Activated CD8-positive, alpha-beta T cell treated with anti-CD3 and anti-CD28 coated beads for 36 hours (primary cell): ENCODE measurements around the gene ZNF516. TPM values are rescaled to one million over a fixed set of nuclear protein-coding genes. Genes with fewer than 3 reads are reported as not detected.

Source experiments
- ATAC-seq: fragments of 200-7000 bp; cut with Tn5 transposase; one replicate; pipeline ENCODE4 v1.10.0; 2021; ENCODE audit warnings: mild to moderate bottlenecking, moderate library complexity
- CTCF ChIA-PET: fragments of 350-600 bp; sonication (Branson Sonifier 250); formaldehyde crosslinking; loops from one replicate; lab custom pipeline; 2021; ENCODE audit warnings: antibody characterized with exemption; lab: Charles Lee
- POLR2A ChIA-PET: fragments of 350-600 bp; sonication (Branson Sonifier 250); formaldehyde crosslinking; loops from one replicate; lab custom pipeline; 2021; ENCODE audit warnings: antibody characterized with exemption; lab: Charles Lee
- DNase-seq: peaks from one replicate; pipeline ENCODE4 v3.0.0-alpha.2; 2020
- H3K27ac Mint-ChIP-seq: one replicate; pipeline ENCODE4 v1.8.0; 2021; ENCODE audit warnings: mild to moderate bottlenecking, mixed read lengths
- H3K27me3 Mint-ChIP-seq: one replicate; pipeline ENCODE4 v1.8.0; 2021; ENCODE audit warnings: mixed read lengths
- H3K36me3 Mint-ChIP-seq: one replicate; pipeline ENCODE4 v1.8.0; 2021; ENCODE audit warnings: low read depth, mixed read lengths
- H3K4me1 Mint-ChIP-seq: one replicate; pipeline ENCODE4 v1.8.0; 2021; ENCODE audit warnings: low read depth, mixed read lengths
- H3K4me3 Mint-ChIP-seq: one replicate; pipeline ENCODE4 v1.8.0; 2021; ENCODE audit warnings: mild to moderate bottlenecking, moderate library complexity, mixed read lengths
- H3K9me3 Mint-ChIP-seq: one replicate; pipeline ENCODE4 v1.8.0; 2021; ENCODE audit warnings: mixed read lengths
- CTCF ChIP-seq: fragments of 200-600 bp; IDR thresholded peaks from one replicate; pipeline ENCODE4 v1.8.0; 2022; ENCODE audit warnings: antibody characterized with exemption, mild to moderate bottlenecking
- intact Hi-C: fragments of 100-400 bp; cut with micrococcal nuclease; formaldehyde crosslinking; loops from one replicate; pipeline ENCODE4 v1.10.0; 2022
- total RNA-seq, 2 experiments: library from RNA; stranded (reverse); gene quantifications; one replicate each; pipeline ENCODE4 v1.2.3, GENCODE V29; 2021

ZNF516 gene
- total RNA-seq, 2 experiments from 2014 or later: 7.0 to 10.5 TPM

DNA sequence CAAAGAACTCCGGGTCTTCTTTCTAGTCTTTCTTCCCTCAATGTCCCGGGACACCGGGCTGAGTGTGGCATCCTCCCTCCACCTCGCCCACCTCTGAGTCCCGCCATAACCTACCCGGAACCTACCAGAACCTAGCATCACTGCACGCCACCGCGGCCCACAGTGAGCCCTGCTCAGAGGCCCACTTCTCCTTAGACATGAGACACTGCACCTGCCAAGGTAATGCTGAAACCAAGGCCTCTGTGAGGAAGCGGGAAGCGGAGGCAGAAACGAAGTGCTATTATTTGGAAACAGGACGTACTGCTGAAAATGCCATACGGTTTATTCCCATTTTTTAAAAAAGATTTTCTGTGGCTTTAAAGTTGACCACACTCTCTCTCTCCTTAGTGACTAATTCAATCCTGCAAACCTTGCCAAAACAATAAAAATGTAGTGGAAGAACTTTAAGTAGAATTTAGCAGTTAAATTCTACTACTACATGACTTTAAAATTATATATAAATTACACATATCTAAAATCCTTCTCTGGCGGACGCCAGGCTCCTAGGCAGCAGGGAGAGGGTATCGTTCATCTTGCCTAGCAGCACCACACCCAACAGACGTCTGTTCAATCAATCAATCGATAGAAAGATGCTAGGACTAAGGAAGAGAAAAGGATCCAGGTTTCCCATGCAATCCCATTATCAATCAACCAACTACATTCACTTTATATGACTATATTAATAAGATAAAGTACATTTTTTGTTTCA is 82.0 kb downstream of the ZNF516 start:
- DNase-seq (no peak), ATAC-seq (no peak)
- Mint-ChIP-seq H3K27me3 (no peaks in the 10 kb centered on the region), H3K27ac (no peak overlapping the region), H3K36me3 (peaks cover 8% of the 10 kb centered on the region), H3K9me3 (no peaks in the 10 kb centered on the region), H3K4me3 (no peak overlapping the region), H3K4me1 (peaks cover 30% of the 10 kb centered on the region)
- ChIA-PET POLR2A (no interaction called here), CTCF (interaction anchor here (1.3 kb wide), 1 partner anchor 296 kb away, joined by 7 read pairs; no protein-coding TSS in a partner anchor)
- intact Hi-C loops: no loop called here
- TF ChIP-seq CTCF: no peak

GRCh38 chr18:76412010-76412817 is 82.8 kb downstream of the ZNF516 start:
- H3K4me1 Mint-ChIP-seq: peaks cover 30% of the 10 kb centered on the region
- H3K27me3 Mint-ChIP-seq: no peaks in the 10 kb centered on the region
- ChIA-PET POLR2A (no interaction called here), CTCF (interaction anchor here (1.3 kb wide), 1 partner anchor 297 kb away, joined by 7 read pairs; no protein-coding TSS in a partner anchor)
- peaks cover 8% of the 10 kb centered on the region for H3K36me3 Mint-ChIP-seq
- no peaks in the 10 kb centered on the region for H3K9me3 Mint-ChIP-seq
- no peak for ATAC-seq
- intact Hi-C loops: no loop called here
- H3K4me3 Mint-ChIP-seq: no peak overlapping the region
- H3K27ac Mint-ChIP-seq: no peak overlapping the region
- no peak for DNase-seq
- no peak for TF ChIP-seq CTCF

- Mint-ChIP-seq H3K4me3 (no peak overlapping the region), H3K27ac (no peak overlapping the region), H3K4me1 (peaks cover 30% of the 10 kb centered on the region), H3K36me3 (peaks cover 8% of the 10 kb centered on the region), H3K27me3 (no peaks in the 10 kb centered on the region), H3K9me3 (no peaks in the 10 kb centered on the region)
- TF ChIP-seq CTCF: no peak
- DNase-seq: peak; percentile 51
- POLR2A ChIA-PET: no interaction called here
- CTCF ChIA-PET: interaction anchor here (1.9 to 3.2 kb wide), 2 partner anchors 12 to 299 kb away, joined by 5 to 18 read pairs; no protein-coding TSS in a partner anchor
- intact Hi-C loops: no loop called here
- ATAC-seq: peak; percentile 88
These were observed 84.2 kb downstream of the ZNF516 start for GRCh38 chr18:76410660-76411417.

DNA sequence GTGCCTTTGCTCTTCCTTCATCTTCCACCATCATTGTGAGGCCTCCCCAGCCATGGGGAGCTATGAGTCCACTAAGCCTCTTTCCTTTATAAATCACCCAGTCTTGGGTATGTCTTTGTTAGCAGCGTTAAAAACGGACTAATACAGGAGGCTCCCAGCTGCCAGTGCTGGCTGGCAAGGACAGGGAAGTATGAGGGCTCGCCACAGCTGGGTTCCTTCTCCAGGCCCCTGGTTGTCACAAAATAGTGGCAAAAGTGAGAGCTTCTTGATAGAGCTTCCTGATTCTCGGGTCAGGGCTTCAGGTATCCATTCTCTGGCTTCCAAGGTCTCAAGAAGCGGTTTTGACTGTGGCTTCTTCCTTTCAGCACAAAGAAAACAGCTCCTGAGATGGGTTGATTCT is 85.0 kb downstream of the ZNF516 start:
- intact Hi-C loops: no loop called here
- peaks cover 8% of the 10 kb centered on the region for H3K36me3 Mint-ChIP-seq
- DNase-seq (no peak), ATAC-seq (no peak)
- H3K9me3 Mint-ChIP-seq: no peaks in the 10 kb centered on the region
- no peak overlapping the region for H3K27ac Mint-ChIP-seq
- ChIA-PET POLR2A (no interaction called here), CTCF (interaction anchor here (1.5 to 3.2 kb wide), 3 partner anchors 11 to 299 kb away, joined by 4 to 18 read pairs (median 5); no protein-coding TSS in a partner anchor)
- peaks cover 26% of the 10 kb centered on the region for H3K4me1 Mint-ChIP-seq
- H3K27me3 Mint-ChIP-seq: no peaks in the 10 kb centered on the region
- no peak overlapping the region for H3K4me3 Mint-ChIP-seq
- no peak for TF ChIP-seq CTCF
